HL-60 (cell line): ENCODE data around the gene LPCAT1.

Experiments used
- CTCF ChIP-seq: IDR thresholded peaks from one replicate; pipeline ENCODE4 v1.5.1; 2011; ENCODE audit warnings: low read length, control low read depth, inconsistent platforms; ENCODE audit not compliant: insufficient read depth
- GABPA ChIP-seq: IDR thresholded peaks from 2 replicates; pipeline ENCODE4 v1.6.1; 2012; ENCODE audit warnings: low read depth

GRCh38 chr5:1513326-1514026 lies 10.3 kb downstream of the LPCAT1 start:
- TF ChIP-seq CTCF (no peak), GABPA (no peak)
